HG03066 (cell line): Measurements from ENCODE around the gene FBXO4.

Experiments
- ATAC-seq: cut with Tn5 transposase; IDR thresholded peaks from one replicate; pipeline ENCODE4 v1.9.1; 2021; ENCODE audit warnings: low read depth; ENCODE audit not compliant: unreplicated experiment

FBXO4 gene, protein sequence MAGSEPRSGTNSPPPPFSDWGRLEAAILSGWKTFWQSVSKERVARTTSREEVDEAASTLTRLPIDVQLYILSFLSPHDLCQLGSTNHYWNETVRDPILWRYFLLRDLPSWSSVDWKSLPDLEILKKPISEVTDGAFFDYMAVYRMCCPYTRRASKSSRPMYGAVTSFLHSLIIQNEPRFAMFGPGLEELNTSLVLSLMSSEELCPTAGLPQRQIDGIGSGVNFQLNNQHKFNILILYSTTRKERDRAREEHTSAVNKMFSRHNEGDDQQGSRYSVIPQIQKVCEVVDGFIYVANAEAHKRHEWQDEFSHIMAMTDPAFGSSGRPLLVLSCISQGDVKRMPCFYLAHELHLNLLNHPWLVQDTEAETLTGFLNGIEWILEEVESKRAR

DNA sequence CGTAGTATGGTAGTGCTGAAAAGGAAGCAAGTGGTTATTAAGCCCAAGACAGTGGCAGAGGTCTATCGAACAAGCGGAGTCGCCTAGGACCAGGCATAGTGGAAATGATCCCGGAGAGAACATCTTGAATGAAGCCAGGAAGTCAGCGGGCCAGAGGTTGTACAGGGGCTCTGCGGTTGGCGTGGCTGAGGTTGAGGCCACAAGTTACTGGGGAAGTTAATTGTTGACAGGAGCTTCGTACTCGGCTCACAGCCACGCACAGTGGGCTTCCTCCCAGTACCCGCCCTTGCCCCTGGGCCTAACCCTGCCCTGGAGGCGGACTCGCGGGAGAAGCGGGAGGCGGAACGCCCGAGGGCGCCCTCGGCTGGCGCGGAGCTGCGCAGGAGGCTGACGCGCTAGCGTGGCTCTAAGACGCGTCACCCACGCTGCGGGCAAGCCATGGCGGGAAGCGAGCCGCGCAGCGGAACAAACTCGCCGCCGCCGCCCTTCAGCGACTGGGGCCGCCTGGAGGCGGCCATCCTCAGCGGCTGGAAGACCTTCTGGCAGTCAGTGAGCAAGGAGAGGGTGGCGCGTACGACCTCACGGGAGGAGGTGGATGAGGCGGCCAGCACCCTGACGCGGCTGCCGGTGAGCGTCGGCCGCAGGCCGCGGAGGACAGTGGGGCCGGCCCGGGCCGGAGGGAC lies at the start of gene FBXO4:
FBXO4 (plus strand) TSS at position 410 of the 683 bp plus-strand sequence; CDS start at position 439, 29 bp downstream.
- peak; percentile 92 for ATAC-seq

DNA sequence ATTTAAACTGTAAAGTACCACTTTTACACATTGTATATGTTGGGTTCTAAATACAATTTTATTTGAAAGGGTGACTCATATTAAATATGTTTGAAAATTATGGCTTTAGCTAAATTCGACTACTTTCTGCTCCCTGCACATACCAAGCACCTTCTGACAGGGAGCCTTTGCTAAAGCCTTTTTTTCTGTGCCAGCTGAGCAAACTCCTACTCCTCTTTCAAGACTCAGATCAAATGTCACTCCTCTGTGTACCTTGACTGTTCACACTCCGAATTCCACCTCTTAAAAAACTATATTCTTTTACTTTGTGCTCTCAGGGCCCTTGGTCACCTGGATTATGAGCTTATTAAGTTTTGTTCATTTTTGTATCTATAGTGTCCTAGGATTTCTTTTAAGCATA lies 48.4 kb upstream of the FBXO4 start:
- ATAC-seq = no peak

DNA sequence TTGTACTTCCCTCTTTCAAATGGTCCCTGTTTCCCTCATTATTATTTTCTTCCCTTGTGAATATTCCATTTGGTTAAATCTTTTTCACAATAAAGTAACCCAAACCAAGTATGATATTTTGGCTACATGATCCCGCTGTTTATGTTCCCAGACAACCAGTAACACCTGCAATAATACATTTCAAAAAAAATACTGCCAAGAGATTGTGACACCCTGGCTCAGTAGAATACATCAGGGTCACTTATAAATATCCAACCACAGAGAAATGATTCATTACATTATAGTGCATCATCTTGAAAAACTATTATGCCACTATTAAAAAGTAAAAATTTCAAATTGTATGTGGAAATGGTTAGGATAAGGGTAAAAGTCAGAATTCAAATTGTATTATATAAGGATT lies 47.7 kb upstream of the FBXO4 start:
- no peak for ATAC-seq

DNA sequence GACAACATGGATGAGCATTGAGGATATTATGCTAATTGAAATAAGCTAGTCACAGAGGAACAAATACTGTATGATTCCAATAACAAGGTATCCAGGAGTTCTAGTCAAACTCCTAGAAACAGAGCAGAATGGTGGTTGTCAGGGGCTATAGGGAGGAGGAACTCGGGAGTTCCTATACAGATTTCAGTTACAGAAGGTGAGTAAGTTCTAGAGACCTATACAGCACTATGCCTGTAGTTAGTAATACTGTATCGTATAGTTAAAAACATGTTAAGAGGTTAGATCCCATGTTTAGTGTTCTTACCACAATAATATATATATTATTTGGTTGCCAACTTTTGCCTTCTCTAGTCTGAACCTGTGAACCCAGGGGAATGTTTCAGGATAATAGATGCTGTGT lies 46.9 kb upstream of the FBXO4 start:
- no peak for ATAC-seq

DNA sequence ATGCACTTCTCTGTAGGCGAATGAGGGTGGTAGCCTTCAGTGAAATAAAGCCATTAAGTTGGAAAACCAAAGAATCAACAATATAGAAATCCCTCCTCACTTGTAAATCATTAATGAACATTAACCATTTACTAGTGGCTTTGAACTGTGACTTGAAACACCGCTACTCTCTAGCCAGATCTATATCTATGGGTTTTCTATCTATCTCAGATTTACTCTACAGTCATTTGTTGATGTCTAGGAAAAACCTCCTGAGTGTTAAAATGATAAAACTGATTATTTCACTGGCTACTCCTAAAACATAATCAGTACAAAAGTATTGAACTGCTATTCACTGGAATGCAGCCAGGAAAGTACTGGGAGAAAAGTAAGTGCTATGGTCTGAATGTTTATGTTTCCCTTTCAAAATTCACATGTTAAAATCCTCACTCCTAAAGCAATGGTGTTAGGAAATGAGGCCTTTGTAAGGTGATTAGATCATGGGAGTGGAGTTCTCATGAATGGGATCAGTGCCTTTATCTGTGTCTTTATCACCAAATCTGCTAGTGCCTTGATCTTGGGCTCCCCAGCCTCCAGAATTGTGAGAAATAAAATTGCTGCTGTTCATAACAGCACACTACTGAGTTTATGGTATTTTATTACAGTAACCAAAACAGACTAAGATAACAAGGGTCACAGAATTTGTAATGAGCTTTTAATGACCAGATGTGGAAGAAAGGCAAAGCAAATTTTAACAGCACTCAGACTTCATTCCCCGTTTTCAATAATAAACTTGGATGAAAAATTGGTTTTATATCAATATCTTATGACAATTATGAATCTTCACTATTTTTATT lies 46.2 kb upstream of the FBXO4 start:
- peak; percentile 63 for ATAC-seq

DNA sequence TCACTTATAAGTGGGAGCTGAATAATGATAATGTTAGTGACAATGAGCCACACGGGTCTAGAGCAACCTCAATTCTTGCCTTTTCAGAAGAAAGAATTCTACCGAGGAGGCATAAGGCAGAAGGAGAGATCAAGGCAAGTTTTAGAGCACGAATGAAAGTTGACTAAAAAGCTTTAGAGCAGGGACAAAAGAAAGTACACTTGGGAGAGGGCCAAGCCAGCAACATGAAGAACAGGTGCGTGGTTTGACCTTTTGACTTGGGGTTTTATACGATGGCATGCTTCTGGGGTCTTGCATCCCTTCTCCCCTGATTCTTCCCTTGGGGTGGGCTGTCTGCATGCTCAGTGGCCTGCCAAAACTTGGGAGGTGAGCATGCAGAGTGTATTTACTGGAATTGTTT lies 42.3 kb upstream of the FBXO4 start:
- ATAC-seq = no peak

DNA sequence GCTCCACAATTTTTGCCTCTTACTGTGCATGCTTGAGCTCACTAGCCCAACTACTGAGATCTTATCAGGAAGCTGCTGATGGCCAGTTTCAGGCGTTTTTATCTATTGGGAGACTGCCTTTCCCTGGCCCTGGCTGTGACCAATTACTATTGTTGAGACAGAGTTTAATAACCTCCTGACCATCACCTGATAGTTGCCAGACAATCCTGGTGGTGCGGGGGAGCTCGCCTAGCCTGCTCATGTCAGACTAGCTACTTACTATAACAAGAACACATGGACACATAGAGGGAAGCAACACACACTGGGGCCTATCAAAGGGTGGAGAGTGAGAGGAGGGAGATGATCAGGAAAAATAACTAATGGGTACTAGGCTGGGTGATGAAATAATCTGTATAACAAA lies 41.8 kb upstream of the FBXO4 start:
- ATAC-seq = no peak

DNA sequence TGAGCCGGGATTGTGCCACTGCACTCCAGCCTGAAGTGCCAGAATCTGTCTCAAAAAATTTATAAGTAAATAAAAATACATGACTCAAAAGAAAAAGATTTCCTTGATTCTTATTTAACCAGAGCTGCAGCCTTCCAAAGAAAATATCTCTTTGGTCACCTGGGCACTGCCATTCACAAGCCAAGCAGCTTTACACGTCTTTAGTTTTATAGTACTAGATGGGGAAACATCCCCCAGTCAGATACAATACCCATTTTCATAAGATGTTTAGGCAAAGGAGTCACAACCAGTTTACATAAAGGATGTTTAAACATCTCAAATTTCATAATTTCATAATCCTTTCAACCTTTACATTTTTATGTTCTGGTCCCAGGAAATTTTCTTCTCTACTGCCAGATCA lies 41.1 kb upstream of the FBXO4 start:
- no peak for ATAC-seq

DNA sequence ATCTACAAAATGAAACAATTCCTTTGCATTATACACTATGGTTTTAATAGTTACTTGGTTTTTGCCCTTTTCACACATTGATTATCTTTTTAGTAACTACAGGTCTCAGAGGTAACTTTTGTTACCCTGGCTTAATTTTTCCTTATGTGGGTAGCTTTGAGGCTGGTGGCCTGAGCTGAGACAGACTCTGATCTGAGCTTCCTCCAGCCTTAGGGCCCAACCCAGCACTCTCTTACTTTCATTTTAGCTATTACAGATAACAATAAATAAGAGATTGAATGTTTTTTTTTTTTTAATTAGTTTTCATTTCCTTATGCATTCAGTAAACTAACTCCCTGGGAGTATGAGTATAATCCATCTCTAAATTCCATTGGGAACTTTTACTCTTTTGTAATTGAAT lies 39.8 kb upstream of the FBXO4 start:
- no peak for ATAC-seq

DNA sequence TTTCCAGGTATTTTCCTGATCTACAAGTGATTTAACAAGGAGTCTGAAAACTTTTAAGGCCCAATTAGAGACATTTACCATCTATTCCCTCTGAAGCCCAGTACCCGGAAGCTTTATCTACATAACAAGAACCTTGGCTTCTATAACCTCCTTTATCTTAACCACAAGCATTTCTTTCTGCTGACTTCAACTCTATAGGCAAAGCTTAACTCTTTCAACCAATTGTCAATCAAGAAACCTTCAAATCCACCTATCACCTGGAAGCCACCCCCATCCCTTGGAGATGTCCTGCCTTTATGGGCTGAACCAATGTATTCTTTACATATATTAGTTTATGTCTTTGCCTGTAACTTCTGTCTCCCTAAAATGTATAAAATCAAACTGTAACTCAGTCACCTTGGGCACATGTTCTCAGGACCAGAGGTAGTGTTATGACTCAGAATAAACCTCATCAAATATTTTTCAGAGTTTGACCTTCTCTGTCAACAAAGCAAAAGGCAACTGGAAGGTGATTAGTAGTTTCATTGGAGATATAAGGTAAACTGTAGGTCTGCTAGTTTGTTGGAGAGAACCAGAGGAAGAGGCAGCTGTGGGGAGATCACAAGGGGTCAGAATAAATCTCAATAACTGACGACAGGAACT lies 33.9 kb upstream of the FBXO4 start:
- ATAC-seq = no peak

DNA sequence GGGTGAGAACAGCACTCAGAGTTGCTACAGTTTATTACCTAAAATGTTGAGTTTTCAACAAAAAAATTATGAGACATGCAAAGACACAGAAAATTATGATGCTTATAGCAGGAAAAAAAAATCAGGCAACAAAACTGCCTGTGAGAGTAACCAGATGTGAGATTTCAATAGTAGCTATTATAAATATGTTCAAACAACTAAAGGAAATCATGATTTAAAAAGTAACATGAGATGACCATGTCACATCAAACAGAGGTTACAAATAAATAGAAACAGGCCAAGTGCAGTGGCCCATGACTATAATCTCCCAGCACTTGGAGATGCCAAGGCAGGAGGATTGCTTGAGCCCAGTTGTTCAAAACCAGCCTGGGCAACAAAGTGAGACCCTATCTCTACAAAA lies 33.0 kb upstream of the FBXO4 start:
- ATAC-seq = no peak

DNA sequence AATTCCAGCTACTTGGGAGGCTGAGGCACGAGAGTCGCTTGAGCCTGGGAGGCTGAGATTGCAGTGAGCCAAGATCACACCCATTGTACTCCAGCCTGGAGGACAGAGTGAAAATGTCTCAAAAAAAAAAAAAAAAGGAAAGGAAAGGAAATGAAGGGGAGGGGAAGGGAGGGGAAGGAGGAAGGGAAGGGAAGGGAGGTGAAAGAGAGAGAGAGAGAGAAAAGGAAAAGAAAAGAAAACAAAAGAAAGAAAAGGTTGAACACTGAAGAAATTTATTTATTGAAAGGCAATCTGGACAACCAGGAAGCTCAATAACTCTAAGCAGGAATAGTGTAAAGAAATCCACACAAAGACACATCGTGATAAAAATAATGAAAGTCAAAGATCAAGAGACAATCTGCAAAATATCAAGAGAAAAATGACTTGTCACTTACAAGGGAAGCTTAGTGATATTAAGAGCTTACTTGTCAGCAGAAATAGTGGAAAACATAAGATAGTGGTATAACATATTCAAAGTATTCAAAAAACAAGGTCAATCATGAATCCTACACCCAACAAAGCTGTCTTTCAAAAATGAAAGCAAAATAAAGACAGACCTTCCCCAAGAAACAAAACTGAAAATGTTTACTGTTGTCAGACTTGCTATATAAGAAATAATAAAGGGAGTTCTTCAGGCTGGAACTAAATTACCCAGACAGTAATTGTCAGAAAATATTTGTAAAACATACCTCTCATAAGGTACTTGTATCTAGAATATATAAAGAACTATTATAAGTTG lies 31.8 kb upstream of the FBXO4 start:
- peak; percentile 76 for ATAC-seq

DNA sequence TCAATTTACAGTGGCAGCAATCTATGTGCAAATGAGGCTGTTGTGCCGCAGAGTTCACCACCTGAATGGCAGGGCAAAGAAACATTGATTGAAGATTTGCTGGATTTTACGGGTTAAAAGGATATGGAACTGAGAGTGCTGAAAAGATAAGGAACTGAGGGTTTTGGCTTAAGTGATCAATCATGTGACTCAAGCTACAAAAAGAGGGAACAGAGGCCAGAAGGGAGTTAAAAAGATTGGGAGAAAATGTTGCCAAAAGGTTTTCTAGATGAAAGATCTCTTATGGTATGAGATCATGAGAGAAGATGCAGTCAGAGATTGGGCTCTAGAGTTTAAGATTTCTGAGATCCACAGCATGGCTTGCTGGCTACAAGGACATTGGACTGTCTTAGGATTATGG lies 28.9 kb upstream of the FBXO4 start:
- ATAC-seq = no peak

DNA sequence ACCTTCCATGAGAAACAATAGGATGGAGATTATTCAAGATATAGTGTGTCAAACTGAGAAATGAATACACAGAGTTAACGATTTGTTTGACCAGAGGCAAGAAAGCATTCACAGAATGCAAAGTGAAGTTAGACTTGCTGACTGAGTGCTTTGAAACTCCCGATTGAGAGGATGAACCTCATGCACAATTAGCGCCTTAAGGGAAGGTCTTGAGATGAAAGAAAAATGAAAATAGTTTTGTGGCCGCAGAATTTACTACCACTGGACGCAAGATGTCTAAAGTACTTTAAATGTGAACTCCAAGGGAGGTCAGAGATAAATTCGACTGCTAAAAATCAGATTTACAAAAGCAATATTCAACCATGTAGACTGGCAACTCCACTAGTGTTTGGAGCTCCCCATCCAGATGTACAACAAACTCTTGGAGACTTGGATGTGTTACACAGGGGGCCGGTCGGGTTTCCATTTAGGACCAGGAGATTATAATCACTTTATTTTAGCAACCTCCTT lies 21.6 kb upstream of the FBXO4 start:
- ATAC-seq = no peak

DNA sequence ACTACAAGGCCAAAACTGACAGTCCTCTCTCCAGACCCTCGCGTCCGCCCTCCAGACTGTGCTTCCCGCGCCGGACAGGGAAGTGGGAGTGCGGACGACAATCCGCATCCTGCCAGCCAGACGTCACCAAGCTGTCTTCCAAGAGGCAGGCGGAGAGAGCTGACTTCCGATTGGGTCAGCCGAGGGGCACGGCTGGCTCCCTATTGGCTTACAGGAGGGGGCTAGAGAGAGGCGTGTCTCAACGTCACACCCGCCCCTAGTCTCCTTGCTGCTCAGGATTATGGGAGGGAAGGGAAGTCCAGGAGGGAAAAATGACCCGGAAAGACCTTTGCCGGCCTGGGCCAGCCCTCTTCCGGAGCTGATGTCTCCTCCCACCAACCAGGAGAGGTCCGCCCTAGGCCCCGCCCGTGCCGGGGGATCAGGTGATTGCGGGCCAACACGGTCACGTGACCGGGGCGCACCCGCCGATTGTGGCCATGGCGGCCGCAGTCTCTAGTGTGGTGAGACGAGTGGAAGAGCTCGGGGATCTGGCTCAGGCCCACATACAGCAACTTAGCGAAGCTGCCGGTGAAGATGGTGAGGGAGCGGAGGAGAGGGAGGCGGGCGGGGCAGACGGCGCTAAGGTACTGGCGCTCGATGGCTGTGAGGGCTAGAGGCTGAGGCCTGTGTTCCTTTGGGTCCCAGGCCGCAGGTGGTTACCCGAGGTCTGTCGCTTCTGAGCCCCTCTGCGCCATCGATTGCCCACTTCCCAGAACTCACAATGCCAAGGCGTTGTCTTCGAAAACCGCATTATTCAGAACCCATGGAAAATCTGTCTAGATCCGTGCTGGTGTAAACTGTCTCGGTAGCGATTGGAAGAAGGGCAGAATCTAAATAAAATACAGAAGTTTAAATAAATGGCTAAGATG lies 20.9 kb upstream of the FBXO4 start, which contains the start of gene RIMOC1:
RIMOC1 (plus strand) TSS at position 453 of the 908 bp plus-strand sequence; CDS start at position 477, 24 bp downstream.
- ATAC-seq = peak; percentile 99

DNA sequence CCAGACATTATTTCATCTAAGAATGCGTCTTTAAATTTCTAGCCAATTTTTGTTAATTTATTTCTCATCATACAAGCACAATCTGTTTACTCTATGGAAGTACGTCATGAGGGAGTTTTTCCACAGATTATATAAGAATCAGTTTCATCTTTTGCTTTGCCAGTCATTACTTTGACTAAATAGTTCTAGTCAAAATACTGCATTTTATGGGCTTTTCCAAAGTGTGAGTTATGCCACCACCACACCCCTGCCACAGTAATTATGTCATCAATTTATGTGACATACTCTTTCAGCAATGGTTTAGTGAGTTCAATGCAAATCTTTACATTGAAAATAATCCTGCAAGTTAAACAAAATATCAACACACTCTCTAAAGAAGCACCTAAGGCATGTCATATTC lies 18.9 kb upstream of the FBXO4 start:
- ATAC-seq = no peak

DNA sequence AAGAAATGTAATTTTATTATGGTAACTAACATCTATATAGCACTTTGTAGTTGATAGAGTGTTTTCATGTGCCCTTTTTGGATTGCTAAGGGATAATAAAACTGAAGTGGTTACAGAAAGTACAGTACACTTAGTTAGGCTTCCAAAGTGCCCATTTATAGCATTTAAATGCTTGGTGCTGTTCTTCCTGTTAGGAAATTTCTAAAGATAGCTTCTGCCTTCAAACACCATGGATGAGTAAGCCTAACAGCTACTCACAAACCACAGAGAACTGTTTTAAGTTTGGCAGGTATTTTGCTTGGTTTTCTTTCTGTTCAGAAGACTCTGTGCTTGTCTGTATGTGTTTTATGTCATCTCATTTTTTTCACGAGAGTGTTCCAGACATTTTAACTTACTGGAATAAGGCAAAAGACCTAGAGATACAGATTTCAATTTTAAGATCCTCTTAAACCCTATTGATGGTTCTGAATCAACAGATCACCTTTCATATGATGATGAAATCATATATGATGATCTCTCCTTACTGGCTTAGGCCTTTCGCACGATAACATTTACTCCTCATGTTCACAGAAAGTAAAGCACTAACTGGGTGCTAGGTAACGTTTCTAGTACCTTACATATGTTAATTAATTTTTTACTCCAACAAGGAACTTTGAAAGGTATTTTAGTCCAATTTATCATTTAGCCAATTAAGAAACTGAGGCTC lies 16.6 kb upstream of the FBXO4 start:
- ATAC-seq = no peak

DNA sequence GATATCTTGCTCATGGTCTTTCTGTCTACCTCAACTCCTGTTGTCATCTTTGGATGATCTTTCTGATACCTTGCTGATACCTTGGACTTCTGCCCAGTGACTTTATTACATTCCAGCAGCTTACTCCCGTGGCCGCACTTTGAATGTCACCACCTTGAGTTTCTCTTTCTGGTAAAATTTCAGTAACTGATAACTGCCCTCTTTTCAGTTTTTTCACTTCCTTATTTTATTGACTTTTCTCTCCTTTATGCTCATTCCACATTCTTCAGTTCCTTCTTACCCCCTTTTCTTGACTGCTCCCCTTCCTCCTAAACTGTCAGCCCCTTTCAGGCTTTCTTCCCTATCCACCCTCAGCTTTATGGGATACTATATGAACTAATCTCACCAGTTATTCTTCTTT lies 7.0 kb upstream of the FBXO4 start:
- ATAC-seq = peak; percentile 61
